Dermis microvascular lymphatic vessel endothelial cell (primary cell): Measurements from ENCODE around the gene IDUA. TPM values are rescaled to one million over a fixed set of nuclear protein-coding genes. Genes with fewer than 3 reads are reported as not detected.
A peak's percentile ranks its signal among the peaks of the same experiment; 100 is the strongest.
"Not testable (repeated sequence)": the region's sequence is repeated elsewhere in the genome, so short reads cannot be mapped to it uniquely, and the experiment has no call there.

Experiments used
- DNase-seq, 2 donors: peaks; one replicate each; pipeline versions ENCODE4 v3.0.0 to v3.0.0-alpha.2; 2010; ENCODE audit warnings: low read depth in 2 of 2
- total RNA-seq: library from RNA; depleted of rRNA; stranded (reverse); fragments of >200 nt; gene quantifications from 2 replicates; pipeline ENCODE4 v1.2.1, GENCODE V29; 2014

IDUA gene
- total RNA-seq, 1 donor from 2014 or later = 5.4 TPM

DNA sequence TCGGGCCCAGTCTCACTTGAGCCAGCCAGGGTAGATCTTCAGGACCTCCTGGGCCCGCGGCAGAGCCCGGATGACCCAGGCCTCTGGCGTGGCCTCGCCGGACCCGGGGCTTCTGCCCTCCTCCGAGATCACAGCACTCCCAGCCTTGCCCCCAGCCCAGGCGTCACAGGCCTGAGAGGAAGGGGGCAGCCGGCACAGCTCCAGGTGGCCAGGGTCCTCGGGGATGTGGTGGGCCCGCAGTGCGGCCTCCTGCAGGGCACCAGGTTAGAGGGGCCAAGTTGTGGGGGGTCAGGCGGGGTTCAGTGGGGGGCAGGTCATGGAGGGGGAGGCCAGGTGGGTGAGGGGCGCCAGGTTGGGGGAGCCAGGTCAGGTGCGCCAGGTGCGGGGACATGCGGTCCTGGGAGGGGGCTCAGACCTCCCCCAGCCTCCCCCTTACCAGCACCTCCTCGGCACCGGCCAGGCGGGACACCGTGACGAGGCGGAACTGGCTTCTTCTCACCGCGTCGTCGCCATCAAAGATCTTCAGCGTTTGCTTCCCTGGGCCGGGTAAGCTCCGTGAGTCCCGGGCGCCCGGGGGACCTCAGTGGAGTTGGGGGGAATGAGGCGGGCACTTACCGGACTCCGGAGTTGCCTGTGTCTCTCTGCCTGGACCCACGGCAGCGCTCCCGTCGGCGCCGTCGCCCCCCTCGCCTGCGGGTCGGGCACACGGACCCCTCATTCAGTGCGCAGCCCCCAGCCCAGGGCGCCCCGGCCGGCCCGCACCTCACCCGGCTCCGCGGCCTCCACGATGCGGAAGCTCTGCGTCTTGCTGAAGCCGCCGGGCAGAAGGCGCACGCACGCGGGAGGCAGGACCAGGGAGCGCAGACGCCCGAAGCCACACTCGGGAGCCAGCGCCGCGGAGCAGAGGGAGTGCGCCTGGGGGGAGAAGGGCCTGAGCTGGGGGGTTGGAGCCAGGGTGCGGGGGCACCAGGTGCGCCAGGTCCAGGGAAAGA lies 19.4 kb upstream of the IDUA start:
- no peak for DNase-seq

DNA sequence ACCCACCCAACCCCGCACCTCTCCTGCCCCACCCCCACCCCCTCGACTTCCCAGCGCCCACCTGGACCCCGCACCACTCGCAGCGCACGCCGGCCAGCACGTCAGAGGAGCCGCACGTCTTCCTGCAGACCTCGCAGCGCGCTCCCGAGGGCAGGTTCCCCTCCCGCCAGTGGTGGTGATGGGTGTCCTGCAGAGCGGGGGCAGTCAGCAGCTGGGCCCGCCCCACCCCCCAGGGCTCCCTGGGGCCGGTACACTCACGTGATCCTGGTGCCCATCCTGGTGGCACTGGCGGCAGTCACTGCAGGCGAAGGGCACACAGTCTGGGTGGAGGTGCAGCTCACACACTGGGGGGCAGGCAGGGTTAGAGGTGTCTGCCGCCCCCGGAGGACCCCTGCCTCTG lies 18.6 kb upstream of the IDUA start:
- no peak for DNase-seq

DNA sequence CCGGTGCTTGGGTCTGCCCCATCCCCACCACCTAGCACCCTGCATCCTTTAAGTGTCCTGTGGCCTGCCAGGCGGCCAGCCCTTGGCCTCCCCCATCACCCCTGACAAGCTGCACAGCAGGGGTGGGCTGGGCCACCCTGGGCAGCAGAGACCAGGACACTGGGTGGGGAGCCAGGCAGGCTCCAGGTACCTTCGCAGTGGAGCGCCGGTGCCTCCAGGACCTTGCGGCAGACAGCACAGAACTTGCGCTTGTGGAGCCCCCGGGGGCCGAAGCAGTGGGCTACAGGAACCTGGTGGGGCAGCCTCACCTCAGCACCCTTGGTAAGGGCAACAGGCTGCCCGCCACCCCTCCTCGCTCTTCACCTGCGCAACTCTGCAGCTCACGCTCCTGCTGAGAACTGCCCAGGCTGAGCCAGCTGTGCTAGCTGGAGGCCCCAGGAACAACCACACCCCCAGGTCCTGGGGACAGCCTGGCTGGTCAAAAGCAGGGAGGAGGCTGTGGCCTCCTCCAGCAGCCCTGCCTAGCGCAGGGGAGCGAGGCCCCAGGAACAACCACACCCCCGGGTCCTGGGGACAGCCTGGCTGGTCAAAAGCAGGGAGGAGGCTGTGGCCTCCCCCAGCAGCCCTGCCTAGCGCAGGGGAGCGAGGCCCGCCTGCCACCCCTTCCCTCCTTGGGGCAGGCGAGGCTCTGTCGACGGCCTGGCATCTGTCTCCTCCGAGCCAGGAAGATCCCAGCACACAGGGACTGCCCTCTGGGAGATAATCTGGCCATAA lies 18.0 kb upstream of the IDUA start:
- no peak for DNase-seq

DNA sequence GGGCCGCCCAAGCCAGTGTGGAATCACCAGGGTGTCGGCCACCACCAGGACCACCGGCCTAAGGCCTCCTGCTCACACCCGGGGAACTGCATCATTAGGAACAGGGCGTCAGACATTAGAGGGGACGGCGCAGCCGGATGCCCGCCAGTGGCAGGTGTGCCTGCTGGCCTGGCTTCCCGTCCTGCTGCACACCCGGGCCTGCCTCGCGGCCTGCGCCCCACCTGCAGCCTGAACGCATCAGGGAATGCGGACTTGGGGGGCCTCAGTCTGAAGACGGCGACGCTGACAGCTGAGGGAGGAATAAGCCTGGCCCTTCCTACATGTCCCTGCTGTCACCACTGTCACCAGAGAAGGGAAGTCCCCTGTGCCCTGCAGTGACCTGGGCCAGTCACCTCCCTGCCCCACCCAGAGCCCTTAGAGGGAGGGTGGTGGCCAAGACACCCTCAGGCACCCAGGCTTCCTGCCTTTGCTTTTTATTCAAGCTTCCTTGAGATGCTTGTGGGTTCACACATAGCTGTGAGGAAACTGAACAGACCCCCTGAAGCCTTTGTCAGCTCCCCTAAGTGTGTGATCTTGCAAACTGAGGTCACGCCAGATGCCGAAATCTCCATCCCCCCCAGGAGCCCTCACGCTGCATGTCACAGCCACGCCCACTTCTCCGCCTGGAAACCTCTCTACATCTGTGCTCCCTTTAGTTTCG lies 16.6 kb upstream of the IDUA start:
- no peak for DNase-seq

DNA sequence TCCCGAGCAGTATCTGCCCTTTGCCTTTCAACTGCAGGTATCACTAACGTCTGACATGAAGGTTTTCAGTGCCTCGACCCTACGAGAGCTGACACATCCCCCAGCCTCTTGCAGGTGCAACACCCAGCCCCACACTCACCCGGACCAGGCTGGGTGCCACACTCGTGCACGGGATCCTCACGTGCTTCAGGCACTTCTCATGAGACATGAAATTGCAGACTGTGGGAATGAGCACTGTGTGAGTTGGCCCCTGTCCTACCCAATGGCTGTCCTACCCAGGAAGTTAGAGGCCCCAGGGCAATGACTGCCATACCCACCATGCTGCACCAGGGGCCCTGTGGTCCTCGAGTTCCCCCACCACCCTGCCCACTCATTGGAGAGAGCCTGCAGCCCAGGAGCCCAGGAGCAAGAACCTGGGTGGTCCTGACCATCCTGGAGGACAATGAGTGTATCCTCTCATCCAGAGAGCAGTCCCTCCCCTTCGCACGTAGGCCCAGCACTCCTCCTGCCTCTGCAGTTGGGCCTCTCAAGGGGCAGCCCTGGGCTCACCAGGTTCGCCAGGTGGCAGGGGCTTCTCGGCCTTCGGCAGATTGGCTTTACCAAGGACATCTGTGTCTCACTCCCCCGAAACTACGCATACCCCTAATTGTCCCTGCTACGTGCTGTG lies 15.9 kb upstream of the IDUA start:
- DNase-seq = no peak

DNA sequence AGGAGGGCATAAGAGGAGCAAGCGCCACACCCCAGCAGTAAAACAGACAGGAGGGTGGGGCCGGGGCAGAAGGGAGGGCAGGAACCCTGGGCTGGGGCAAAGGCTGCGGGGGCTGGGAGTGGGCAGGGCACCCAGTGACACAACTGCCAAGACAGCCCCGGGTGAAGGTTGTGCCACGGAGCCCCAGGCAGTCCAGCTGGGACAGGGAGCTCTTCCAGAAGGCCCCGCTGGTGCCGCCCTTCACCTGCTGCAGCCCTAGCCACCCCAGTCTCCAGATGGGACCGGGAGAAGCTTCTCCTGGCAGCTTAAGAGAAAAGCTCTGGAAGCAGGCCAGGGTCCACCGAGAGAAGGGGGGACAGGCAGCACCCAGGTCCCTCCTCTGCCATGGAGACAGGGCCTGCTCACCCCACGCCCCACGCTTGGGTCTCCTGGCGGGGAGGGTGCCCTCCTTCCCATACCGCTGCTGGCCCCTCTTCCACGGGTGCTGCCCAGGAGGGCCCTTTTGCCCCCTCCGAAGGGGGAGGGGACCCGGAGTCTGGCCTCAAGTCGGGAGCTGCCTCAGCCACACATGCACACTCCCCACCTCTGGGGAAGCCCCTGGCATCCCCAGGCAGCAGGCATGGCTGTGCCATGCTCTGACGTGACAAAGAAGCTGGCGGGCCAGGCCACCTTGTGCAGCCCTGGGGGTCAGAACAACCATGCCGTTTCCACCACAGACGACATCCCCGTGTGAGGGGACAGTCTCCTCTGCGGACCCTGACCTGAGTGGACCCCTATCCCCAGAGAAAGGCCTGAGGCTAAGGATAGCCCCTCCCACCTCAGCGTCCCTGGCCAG lies 15.0 kb upstream of the IDUA start:
- DNase-seq = no peak

DNA sequence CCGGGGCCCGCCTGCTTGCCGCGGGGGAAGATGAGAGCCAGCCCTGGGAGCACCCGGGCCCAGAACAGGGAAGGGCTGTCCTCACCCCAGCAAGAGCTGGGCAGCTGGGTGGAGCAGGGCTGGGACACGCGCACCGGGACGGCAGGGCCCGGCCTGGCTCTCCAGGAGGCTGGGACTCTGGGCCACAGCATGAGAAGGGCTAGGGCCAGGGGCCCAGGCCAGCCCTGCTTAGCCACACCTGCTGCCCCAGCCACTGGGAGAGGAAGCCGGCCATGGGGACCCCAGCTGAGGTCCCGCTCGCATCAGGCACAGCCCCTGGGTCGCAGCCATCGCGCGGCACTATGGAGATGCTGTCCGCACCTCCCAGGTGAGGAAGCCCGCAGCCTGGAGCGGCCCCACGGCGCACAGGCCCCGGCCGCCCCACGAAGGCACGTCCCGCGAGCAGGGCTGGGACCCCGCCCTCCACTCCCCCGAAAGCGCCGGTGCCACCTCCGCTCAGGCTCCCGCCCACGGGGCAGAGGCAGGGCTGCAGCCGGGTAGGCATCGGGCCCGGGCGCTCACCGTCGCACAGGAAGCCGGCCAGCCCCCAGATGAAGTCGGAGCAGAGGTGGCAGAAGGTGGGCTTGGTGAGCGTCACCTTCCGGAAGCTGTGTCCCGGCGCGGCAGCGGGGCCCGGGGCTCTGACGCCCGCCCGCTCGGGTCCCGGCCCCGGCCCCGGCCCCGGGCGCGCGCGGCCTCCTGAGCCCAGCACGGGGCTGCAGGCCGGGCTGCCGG lies 14.0 kb upstream of the IDUA start:
- DNase-seq = peak in 1 of 2 donors; percentile 32

DNA sequence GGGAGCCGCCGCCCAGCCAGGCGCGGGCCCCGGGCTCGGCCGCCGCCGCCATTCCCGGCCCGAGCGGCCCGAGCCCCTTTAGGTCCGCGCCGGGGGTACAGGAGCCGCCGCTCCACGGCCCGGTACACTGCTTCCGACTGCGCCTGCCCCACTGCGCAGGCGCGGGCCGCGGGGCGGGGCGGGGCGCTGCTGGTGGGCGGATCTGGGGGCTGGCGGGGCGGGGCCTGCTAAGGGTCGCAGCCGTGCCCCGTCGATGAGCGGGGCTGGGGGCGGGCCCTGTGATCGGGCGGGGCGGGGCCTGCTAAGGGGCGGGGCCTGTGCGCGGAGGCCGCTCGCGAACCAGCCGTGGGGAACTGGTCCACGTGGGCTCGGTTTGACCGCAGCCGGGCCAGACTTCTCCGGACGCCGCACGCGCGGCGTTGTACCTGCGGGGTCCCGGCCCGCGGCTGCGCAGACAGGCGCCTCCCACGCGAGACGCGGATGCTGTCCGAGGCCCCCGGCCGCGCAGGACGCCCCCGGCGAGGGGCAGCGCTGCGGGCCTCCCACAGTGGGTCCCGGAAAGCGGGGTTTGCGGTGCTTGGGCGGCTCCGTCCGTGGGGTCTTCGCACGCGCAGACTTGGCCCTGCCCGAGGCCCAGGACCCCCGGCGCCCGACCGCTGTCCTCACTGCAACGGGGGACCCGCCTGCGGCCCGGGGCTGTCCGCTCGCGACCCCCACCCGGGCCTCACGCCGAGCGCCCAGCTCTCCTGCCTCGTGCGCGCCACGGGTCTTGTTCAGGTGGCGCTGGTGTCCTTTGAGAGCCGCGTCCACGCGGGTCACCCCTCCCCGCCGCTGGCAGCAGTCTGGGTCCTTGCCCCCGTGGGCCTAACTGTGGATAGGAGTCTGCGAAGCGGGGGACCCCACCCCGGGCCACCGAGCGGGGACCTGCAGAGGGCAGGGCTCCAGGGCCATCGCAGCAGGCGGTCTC lies 13.1 kb upstream of the IDUA start, which contains the start of gene DGKQ:
Gene DGKQ, minus strand, starts transcription at position 139 of the 967 bp plus-strand sequence. Its CDS starts 87 bp downstream, at position 52.
- DNase-seq = peak; percentile 40 to 89

DNA sequence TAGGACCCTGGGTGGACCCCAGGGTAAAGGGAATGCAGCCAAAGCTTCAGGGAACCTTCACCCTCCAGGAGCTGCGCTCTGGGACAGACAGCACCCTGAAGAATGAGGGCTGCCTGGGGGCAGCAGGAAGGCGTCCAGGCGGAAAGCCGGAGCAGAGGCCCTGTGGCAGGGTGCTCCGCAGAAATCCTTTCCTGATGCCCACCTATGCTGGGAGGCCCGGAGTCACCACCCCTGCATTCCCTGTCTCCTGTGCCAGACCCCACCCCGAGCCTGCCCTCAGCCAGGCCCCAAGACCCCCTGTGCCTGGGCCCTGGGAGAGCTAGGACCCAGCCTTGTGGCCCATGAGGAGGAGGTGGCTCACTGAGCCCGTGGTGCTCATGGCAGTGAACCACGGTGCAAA lies 12.2 kb upstream of the IDUA start:
- no peak for DNase-seq

DNA sequence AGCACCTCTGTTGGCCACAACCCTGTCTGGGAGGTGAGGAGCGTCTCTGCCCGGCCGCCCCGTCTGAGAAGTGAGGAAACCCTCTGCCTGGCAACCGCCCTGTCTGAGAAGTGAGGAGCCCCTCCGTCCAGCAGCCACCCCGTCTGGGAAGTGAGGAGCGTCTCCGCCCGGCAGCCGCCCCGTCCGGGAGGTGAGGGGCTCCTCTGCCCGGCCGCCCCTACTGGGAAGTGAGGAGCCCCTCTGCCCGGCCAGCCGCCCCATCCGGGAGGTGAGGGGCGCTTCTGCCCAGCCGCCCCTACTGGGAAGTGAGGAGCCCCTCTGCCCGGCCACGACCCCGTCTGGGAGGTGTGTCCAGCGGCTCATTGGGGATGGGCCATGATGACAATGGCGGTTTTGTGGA lies 10.8 kb upstream of the IDUA start:
- DNase-seq = not testable (repeated sequence)

DNA sequence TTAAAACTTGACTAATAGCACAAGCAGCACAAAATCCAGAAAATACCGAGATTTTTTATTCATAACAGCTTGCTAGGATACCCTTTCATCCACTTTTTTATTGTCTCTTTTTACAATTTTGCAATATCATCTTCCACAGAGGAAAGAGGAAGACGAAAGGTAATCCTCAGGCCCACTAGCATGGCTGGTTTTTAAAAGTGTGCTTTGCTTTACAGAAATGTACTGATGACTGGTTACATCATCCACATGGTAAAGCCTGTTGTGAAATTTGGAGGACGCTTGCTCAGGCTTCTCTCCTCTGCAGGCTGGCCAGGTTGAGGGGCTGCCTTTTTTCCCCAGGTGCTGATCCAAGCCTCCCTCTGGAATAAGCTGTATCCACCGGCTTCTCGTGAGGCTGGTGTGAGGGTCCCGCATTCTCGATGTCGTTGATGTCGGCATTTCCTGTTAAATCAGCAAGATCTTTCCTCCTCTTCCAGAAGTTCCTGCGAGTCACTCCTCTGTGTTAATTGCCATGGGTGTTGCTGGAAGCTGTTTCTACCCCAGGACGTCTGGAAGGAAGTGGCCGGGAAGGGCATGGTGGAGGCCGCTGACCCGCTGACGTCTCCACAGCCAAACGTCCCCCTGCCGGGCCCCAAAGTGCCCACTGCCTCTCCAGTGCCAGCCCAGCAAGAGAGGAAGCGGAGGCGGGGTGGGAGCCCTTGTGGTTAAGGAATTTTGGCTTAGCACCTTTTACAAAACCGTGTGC lies 7.7 kb upstream of the IDUA start:
- peak in 1 of 2 donors; percentile 23 for DNase-seq

DNA sequence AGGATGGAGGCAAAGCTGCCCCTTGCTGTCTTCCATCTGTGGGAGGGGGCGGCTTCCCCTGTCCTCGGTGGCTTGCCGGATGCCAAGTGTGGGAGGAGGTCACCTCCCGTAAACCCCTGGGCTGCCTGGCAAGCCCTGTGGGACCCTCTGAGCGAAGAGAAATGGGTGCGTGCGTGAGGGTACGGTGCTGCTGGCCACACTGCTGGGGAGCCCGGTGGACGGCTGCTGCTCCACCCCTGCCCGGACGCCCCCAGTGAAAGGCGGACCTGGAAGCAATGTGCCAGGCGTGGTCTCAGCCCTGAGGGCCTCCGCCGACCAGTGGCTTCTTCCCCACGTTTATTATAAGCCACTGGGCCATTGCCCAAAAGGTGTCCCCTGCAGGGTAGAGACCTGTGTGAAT lies 4.6 kb upstream of the IDUA start:
- no peak for DNase-seq

DNA sequence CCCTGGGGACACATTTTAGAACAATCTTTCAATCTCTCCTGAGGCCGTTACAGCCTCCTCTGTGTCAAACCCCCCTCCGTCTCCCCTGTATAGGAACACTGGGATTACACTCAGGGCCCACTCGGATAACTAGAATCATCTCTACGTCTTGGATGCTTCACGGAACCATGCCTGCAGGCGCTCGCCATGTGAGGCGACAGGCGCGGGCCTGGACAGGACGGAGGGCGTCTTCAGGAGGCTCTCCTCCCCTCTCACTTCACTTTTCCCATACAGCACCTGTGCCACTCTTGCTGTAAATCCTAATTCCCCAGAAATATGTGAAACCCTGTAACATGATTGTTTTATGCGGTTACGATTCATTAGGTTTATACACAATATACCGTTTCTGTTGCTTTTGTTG lies 4.0 kb upstream of the IDUA start:
- DNase-seq = no peak

DNA sequence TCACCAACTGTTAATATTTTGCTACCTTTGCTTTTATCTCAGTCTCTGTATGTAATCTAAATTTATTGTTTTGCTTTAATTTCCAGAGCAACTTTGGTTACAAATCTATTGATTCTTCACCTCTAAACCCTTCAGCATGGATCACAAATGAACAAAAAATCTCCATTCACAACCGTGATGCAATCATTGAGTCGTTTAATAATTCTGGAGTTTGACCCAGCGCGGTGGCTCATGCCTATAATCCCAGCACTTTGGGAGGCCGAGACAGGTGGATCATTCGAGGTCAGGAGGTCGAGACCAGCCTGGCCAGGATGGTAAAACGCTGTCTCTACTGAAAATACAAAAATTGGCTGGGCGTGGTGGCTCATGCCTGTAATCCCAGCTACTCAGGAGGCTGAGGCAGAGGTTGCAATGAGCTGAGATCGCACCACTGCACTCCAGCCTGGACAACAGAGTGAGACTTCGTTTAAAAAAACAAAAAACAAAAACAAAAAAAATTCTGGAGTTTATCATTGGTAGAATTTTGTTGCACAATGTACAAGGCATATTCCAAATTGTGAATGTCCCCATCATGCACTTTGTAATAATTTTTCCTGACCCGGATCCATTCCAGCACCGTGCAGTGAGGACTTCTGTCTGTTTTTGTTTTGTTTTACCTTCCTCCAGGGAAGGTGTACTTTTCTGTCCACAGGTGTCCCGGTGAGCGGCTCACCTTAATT lies 2.3 kb upstream of the IDUA start:
- no peak for DNase-seq

DNA sequence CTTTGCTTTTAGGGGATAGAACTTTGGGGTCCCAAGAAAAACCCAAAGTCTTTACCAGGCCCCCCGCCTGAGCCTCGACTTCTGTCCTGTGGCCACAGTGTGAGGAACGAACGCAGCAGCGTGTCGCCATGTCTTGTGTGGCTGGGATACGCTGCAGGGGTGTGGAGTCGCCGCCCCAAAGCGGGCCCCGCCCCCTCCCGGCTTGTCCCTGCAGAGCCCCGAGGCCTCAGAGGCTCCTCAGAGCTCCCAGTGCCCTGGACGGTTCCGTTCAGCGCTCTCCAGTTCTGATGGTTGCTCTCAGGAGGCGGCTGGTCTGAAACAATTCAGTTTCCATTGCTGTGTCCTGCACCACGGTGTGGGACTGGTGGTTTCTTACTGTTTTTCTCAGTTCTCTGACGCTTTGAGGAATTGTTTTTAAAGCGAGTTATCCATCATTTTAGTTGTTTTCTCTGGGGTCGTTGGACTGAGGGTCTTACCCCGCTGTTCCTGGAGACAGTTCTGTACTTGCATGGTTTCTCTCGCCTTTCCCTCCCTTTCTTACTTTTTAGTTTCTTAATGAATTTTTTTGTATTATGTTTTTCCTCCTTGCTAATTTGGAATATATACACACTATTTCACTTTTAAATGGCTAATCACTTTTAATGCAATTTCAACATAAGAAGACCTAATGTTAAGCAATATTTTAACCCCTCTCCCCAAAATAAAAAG lies 1.6 kb upstream of the IDUA start:
- DNase-seq = no peak

DNA sequence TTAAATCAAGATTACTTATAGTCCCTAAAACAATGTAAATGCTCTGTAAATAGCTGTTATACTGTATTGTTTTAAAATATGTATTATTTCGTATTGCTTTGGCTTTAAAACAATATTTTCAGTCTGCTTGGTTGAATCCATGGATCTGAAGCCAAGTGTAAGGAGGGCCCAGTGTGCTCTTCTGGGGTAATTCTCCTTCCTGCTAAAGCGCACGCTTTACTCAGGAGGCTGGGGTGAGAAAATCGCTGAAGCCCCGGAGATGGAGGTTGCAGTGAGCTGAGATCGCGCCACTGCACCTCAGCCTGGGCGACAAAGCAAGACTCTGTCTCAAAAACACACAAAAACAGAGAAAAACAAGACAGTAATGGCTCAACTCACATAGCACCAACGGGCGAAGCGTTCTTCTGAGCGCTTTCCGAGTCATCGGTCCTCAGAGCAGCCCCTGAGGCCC lies 391 bp upstream of the IDUA start:
- DNase-seq = no peak
